ENCODE data around the gene PLEKHA7.
"Not testable (repeated sequence)": the region's sequence is repeated elsewhere in the genome, so short reads cannot be mapped to it uniquely, and the experiment has no call there.

Gene PLEKHA7

GRCh38 chr11:17014321-17014832 lies at the start of gene PLEKHA7:
TSS of gene PLEKHA7 (minus strand) at chr11:17014414. CDS start at chr11:17014401, 13 bp downstream.
- in situ Hi-C loops (cut with HindIII; ENCODE audit: low pct_ligation_motif_present, low pct_unique_long_range_greater_than_20kb, low sequenced_read_pairs): no loop called here
- no peak for DNase-seq

- peak; percentile 60 for DNase-seq
- in situ Hi-C loops (cut with HindIII; ENCODE audit: low pct_ligation_motif_present, low pct_unique_long_range_greater_than_20kb, low sequenced_read_pairs): loop anchor here (25.0 kb wide), 1 partner anchor 126 kb away; no protein-coding TSS in a partner anchor
Observed at GRCh38 chr11:17063171-17064002, 49.2 kb upstream of the PLEKHA7 start.

GRCh38 chr11:17051146-17051545 lies 36.9 kb upstream of the PLEKHA7 start:
- not testable (repeated sequence) for DNase-seq
- in situ Hi-C loops (cut with HindIII; ENCODE audit: low pct_ligation_motif_present, low pct_unique_long_range_greater_than_20kb, low sequenced_read_pairs): loop anchor here (25.0 kb wide), 1 partner anchor 114 kb away; no protein-coding TSS in a partner anchor

GRCh38 chr11:17048491-17048890 lies 34.3 kb upstream of the PLEKHA7 start:
- peak; percentile 29 for DNase-seq
- in situ Hi-C loops (cut with HindIII; ENCODE audit: low pct_ligation_motif_present, low pct_unique_long_range_greater_than_20kb, low sequenced_read_pairs): not testable (repeated sequence)

GRCh38 chr11:17046690-17047089 lies 32.5 kb upstream of the PLEKHA7 start:
- in situ Hi-C loops (cut with HindIII; ENCODE audit: low pct_ligation_motif_present, low pct_unique_long_range_greater_than_20kb, low sequenced_read_pairs): no loop called here

GRCh38 chr11:17036666-17037658 lies 22.7 kb upstream of the PLEKHA7 start:
- peak; percentile 19 for DNase-seq
- in situ Hi-C loops (cut with HindIII; ENCODE audit: low pct_ligation_motif_present, low pct_unique_long_range_greater_than_20kb, low sequenced_read_pairs): no loop called here

More at GRCh38 chr11:17046690-17047089, 32.5 kb upstream of the PLEKHA7 start:
- DNase-seq: no peak

GRCh38 chr11:17034027-17034426 lies 19.8 kb upstream of the PLEKHA7 start:
- DNase-seq; in situ Hi-C loops (cut with HindIII; ENCODE audit: low pct_ligation_motif_present, low pct_unique_long_range_greater_than_20kb, low sequenced_read_pairs): not testable (repeated sequence)

- DNase-seq: no peak
- in situ Hi-C loops (cut with HindIII; ENCODE audit: low pct_ligation_motif_present, low pct_unique_long_range_greater_than_20kb, low sequenced_read_pairs): no loop called here
Observed at GRCh38 chr11:17026487-17027082, 12.4 kb upstream of the PLEKHA7 start.

- in situ Hi-C loops (cut with HindIII; ENCODE audit: low pct_ligation_motif_present, low pct_unique_long_range_greater_than_20kb, low sequenced_read_pairs): no loop called here
- DNase-seq: no peak
Observed at GRCh38 chr11:17024924-17025323, 10.7 kb upstream of the PLEKHA7 start.

GRCh38 chr11:17021511-17021910 lies 7.3 kb upstream of the PLEKHA7 start:
- DNase-seq: no peak
- in situ Hi-C loops (cut with HindIII; ENCODE audit: low pct_ligation_motif_present, low pct_unique_long_range_greater_than_20kb, low sequenced_read_pairs): no loop called here

- no peak for DNase-seq
- in situ Hi-C loops (cut with HindIII; ENCODE audit: low pct_ligation_motif_present, low pct_unique_long_range_greater_than_20kb, low sequenced_read_pairs): no loop called here
Observed at GRCh38 chr11:17020831-17021230, 6.6 kb upstream of the PLEKHA7 start.

- DNase-seq: no peak
- in situ Hi-C loops (cut with HindIII; ENCODE audit: low pct_ligation_motif_present, low pct_unique_long_range_greater_than_20kb, low sequenced_read_pairs): no loop called here
Observed at GRCh38 chr11:17019232-17019631, 5.0 kb upstream of the PLEKHA7 start.

GRCh38 chr11:17015627-17016126 lies 1.5 kb upstream of the PLEKHA7 start:
- in situ Hi-C loops (cut with HindIII; ENCODE audit: low pct_ligation_motif_present, low pct_unique_long_range_greater_than_20kb, low sequenced_read_pairs): no loop called here

GRCh38 chr11:17014833-17015626 lies 816 bp upstream of the PLEKHA7 start:
- in situ Hi-C loops (cut with HindIII; ENCODE audit: low pct_ligation_motif_present, low pct_unique_long_range_greater_than_20kb, low sequenced_read_pairs): no loop called here
- DNase-seq: no peak

More at GRCh38 chr11:17015627-17016126, 1.5 kb upstream of the PLEKHA7 start:
- DNase-seq: no peak

- no peak for DNase-seq
- in situ Hi-C loops (cut with HindIII; ENCODE audit: low pct_ligation_motif_present, low pct_unique_long_range_greater_than_20kb, low sequenced_read_pairs): no loop called here
Observed at GRCh38 chr11:17013548-17014320, 480 bp downstream of the PLEKHA7 start.

- peak; percentile 79 for DNase-seq
- in situ Hi-C loops (cut with HindIII; ENCODE audit: low pct_ligation_motif_present, low pct_unique_long_range_greater_than_20kb, low sequenced_read_pairs): no loop called here
Observed at GRCh38 chr11:17012712-17013547, 1.3 kb downstream of the PLEKHA7 start.
